GM12872 (cell line): ENCODE results near the gene FADS1.

Experiments
- TF ChIP-seq, protein P1 (sequence below): IDR thresholded peaks from 3 replicates; pipeline ENCODE4 v1.5.1; 2011; ENCODE audit warnings: low read depth, mild to moderate bottlenecking, low read length, moderate library complexity; ENCODE audit not compliant: insufficient read depth

FADS1 gene

DNA sequence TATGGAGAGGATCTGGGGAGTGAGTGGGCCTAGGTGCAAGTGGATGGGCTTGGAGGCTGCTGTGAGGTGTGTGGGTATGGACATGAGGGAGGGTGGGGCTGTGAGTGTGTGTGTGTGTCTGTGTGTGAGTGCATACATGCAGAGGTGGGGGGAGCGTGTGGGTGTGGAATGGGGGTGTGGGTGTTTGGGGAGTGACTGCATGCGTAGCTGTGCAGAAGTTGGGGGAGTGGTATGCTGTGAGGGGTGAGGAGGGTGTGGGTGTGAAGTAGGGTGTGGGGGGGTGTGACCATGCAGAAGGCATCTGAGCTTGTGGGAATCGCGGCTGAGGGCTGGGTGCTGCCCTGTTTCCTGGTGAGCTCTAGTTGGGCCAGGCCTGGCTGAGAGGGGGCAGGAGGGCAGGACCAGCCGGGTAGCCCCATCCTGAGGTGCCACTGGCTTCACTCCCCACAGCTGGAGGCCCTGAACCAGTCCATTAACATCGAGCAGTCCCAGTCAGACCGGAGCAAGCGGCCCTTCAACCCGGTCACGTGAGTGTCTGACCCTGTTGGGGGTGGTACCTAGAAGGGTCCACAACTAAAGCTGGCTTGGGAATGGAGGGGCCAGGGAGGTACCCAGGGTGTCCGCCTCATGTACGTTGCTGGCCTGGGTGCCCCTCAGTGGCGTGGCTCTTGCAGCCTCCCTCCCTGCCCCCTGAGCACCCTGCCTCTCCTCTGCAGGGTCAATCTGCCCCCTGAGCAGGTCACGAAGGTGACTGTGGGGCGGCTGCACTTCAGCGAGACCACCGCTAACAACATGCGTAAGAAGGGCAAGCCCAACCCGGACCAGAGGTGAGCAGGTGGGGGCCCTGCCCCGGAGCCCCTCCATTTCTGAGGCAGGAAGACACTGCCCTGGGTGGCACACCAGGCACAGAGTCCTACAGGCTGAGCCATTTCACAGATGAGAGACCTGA, 40.9 kb downstream of the FADS1 start:
- TF ChIP-seq, protein P1, sequence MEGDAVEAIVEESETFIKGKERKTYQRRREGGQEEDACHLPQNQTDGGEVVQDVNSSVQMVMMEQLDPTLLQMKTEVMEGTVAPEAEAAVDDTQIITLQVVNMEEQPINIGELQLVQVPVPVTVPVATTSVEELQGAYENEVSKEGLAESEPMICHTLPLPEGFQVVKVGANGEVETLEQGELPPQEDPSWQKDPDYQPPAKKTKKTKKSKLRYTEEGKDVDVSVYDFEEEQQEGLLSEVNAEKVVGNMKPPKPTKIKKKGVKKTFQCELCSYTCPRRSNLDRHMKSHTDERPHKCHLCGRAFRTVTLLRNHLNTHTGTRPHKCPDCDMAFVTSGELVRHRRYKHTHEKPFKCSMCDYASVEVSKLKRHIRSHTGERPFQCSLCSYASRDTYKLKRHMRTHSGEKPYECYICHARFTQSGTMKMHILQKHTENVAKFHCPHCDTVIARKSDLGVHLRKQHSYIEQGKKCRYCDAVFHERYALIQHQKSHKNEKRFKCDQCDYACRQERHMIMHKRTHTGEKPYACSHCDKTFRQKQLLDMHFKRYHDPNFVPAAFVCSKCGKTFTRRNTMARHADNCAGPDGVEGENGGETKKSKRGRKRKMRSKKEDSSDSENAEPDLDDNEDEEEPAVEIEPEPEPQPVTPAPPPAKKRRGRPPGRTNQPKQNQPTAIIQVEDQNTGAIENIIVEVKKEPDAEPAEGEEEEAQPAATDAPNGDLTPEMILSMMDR: no peak

DNA sequence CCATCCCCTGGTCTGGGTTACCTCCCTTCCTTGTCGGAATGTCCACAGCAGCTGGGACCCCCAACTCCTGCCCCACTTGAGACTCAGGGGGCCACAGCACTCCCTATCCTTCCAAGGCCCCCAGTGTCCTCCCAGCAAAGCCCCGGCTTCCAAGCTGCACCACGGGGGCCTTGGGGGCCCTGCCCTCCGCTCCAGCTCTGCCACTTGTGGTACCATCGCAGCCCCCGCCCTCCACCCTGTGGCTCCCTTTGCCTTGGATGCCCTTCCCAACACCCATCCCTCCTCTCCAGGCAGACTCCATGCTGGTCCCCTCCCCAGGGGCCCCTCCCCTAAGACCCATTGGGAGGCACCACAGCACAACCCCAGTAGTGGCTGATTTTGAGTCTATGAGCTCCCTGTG, 41.7 kb downstream of the FADS1 start:
- TF ChIP-seq, protein P1: no peak

DNA sequence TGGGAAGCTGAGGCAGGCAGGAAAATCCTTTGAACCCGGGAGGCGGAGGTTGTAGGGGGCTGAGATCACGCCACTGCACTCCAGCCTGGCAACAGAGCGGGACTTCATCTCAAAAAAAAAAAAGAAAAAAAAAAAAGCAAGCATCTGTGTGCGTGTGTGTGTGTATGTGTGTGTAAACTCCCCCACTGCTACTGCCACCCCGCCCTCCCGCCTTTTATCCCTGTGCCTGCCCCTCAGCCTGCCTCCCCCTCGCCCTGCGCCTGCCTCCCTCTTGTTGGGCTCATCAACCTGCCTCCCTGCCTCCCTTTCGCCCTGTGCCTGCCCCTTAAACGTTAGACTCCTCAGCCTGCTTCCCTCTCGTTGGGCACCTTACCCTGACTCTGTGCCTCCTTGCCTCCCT, 42.4 kb downstream of the FADS1 start:
- TF ChIP-seq, protein P1: no peak

DNA sequence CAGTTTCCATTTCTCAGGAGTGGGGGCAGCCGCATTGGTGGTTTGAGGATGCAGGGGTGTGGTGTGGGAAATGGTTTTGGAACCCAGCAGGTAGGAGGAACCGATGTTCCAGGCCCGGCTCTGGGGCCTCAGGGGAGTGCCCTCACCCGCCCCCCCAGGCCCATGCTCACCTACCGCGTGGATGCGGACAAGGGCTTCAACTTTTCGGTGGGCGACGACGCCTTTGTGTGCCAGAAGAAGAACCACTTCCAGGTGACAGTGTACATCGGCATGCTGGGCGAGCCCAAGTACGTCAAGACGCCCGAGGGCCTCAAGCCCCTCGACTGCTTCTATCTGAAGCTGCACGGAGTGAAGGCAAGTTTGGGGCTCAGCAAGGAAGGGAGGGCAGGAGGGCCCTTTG, 43.0 kb downstream of the FADS1 start:
- TF ChIP-seq, protein P1: no peak

DNA sequence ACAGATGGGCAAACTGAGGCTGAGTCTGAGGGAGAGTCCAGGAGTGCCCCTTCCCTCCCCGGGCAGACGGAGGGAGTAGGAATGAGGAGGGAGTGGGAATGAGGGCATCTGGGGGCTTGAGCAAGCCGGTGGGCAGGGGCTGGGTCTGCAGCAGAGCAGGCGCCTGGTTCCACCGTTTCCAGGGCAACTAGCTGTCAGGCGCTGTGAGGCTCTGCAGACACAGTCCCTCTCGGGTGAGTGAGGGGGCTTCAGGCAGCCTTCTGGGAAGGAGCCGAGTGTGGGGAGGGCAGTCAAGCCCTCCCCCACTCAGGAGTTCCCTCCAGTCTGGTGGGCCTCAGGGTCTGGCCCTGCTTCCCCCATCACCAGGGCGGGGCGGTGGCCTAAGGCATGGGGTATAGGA, 43.4 kb downstream of the FADS1 start:
- TF ChIP-seq, protein P1: no peak

DNA sequence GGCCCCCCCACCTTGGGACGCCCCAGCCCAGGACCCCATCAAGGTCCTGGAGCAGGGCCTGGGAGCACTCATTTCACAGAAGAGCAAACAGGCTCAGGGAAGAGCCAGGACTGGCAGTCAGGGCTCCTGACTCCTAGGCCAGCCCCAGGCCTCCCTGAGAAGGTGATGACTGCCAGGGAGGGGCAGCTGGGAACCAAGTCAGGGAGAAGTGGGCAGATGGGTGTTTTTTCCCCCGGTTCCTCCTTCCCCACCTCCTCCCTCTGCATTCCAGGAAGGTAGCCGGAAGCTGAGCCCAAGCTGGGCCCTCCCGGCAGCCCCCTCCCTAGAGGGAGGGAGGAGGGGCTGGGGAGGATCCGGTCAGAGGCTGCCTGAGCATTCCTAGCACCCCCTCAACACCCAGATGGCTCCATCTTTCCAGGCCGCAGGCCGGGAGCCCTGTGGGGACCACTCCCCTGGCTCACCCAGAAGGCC, 44.8 kb downstream of the FADS1 start:
- TF ChIP-seq, protein P1: no peak

DNA sequence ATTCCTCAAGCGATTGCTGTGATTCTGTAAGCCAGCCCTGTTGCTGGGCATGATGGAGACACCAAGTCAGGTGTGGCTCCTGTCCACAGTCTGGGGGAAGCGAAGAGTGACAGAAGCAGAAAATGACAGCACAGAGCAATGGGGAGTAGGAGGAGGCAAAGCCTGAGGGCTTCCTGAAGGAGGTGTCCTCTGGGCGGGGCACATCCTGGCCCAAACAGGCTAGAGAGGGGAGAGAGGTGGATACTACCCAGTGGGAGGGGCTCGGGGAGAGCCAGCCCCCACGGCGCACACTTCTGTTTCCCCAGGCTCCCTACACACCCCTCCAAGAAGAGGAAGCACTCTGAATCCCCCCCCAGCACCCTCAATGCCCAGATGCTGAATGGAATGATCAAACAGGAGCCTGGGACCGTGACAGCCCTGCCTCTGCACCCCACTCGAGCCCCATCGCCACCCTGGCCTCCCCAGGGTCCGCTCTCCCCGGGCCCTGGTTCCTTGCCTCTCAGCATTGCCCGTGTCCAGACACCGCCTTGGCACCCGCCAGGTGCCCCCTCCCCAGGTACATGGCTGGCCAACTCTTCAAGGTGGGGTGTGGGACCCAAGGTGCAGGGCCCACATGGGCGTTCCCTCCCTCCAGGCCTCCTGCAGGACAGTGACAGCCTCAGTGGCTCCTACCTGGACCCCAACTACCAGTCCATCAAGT, 45.5 kb downstream of the FADS1 start:
- TF ChIP-seq, protein P1: no peak
